Embryonic facial prominence (tissue), 1 donor: ENCODE data around the gene PPP2R5D.
A peak's percentile ranks its signal among the peaks of the same experiment; 100 is the strongest.
"Not testable (repeated sequence)": the region's sequence is repeated elsewhere in the genome, so short reads cannot be mapped to it uniquely, and the experiment has no call there.

ENCODE experiments used
- DNase-seq: peaks from one replicate; pipeline ENCODE4 v3.0.0-alpha.2; 2016; ENCODE audit errors: extremely low spot score

PPP2R5D gene

GRCh38 chr6:43026365-43026764, 42.0 kb downstream of the PPP2R5D start:
- DNase-seq = no peak

- no peak for DNase-seq
Observed at GRCh38 chr6:43029120-43029519, 44.8 kb downstream of the PPP2R5D start.

GRCh38 chr6:43032326-43032725, 48.0 kb downstream of the PPP2R5D start:
- DNase-seq = no peak

- no peak for DNase-seq
Observed at GRCh38 chr6:43033496-43034189, 49.3 kb downstream of the PPP2R5D start.

GRCh38 chr6:43034190-43034525, 49.8 kb downstream of the PPP2R5D start:
- DNase-seq = no peak

- no peak for DNase-seq
Observed at GRCh38 chr6:43035495-43036194, 51.3 kb downstream of the PPP2R5D start.

GRCh38 chr6:43036712-43037111, 52.3 kb downstream of the PPP2R5D start:
- no peak for DNase-seq

GRCh38 chr6:43037197-43037596, 52.8 kb downstream of the PPP2R5D start:
- DNase-seq = no peak

- no peak for DNase-seq
Observed at GRCh38 chr6:43037706-43038105, 53.3 kb downstream of the PPP2R5D start.

- DNase-seq = no peak
Observed at GRCh38 chr6:43038727-43039126, 54.4 kb downstream of the PPP2R5D start.

GRCh38 chr6:43040542-43041257, 56.3 kb downstream of the PPP2R5D start:
- DNase-seq = no peak

- DNase-seq = not testable (repeated sequence)
Observed at GRCh38 chr6:43041475-43041874, 57.1 kb downstream of the PPP2R5D start.

- DNase-seq = no peak
Observed at GRCh38 chr6:43043310-43043709, 58.9 kb downstream of the PPP2R5D start.

GRCh38 chr6:43045371-43045930, 61.1 kb downstream of the PPP2R5D start:
- DNase-seq = no peak

GRCh38 chr6:43047998-43048397, 63.6 kb downstream of the PPP2R5D start:
- no peak for DNase-seq

- no peak for DNase-seq
Observed at GRCh38 chr6:43050981-43051380, 66.6 kb downstream of the PPP2R5D start.

- DNase-seq = no peak
Observed at GRCh38 chr6:43052225-43052841, 68.0 kb downstream of the PPP2R5D start.

GRCh38 chr6:43052842-43053544, 68.6 kb downstream of the PPP2R5D start:
- DNase-seq = no peak

- peak; percentile 96 for DNase-seq
Observed at GRCh38 chr6:43053545-43054205, 69.3 kb downstream of the PPP2R5D start, which contains the start of gene CUL7. Gene CUL7 (minus strand): TSS chr6:43053851. CDS start chr6:43052788, 1,063 bp downstream.

GRCh38 chr6:43054206-43054943, 70.0 kb downstream of the PPP2R5D start:
- DNase-seq = no peak
